ENCODE results near the gene MROH7. TPM values are rescaled to one million over a fixed set of nuclear protein-coding genes. Genes with fewer than 3 reads are reported as not detected.

MROH7 gene
- total and polyA plus RNA-seq, 4 donors, result 2.1 to 42.3 (median 14.7) TPM

DNA sequence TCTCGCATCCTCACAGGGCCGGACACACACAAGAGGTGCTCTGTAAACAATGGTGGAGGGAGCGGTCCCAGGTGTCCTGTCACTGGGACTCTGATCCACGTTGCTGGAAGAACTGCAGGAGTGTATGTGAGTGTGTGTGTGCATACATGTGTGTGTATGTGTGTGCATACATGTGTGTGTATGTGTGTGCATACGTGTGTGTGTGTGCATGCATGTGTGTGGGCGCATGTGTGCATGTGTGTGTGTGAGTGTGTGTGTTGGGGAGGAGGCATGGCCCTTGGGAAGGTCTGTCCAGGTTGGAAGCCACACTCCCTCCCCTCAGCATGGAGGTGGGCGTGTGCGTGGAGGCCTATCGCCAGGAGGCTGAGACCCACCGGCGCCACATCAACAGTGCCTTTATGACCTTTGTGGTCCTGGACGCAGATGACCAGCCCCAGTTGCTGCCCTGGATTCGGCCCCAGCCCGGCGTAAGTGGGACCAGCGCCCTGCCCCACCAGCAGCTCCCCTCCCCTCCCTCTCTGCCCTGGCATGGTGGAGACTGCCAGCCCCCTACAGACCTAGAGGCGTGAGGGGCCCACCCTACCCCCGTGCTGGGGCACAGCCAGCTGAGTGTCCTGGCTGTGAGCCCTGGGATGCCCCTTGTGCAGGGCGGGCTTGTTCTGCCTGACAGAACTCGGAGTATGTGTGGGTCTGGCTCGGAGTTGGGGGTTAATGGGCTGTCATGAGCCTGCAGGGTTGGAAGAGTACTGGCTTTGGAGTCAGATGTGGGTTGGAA is 40.5 kb upstream of the MROH7 start:
- H3K4me3 ChIP-seq (ENCODE audit: low read length in 2 of 2), result no peak overlapping the region
- DNase-seq (no peak), ATAC-seq (ENCODE audit: low FRiP score) (no peak)
- WGBS, 2 donors, result 87 to 89% methylated on average over 21 of the region's 21 CpGs
- intact Hi-C loops (cut with DNase I), result no loop called here
- no peaks in the 10 kb centered on the region for H3K9me3 ChIP-seq (ENCODE audit: control insufficient read depth, low read length)
- peaks cover 3% of the 10 kb centered on the region in 2 donors for H3K36me3 ChIP-seq (ENCODE audit: control insufficient read depth in 1 of 2, insufficient read depth in 2 of 2, low read length in 1 of 2)
- H3K27ac ChIP-seq (ENCODE audit: low read depth in 1 of 2, low read length in 2 of 2), result no peak overlapping the region
- H3K4me1 ChIP-seq (ENCODE audit: control insufficient read depth in 1 of 2, insufficient read depth in 2 of 2, low read length in 2 of 2), result no peaks in the 10 kb centered on the region
- H3K27me3 ChIP-seq (ENCODE audit: control insufficient read depth in 1 of 2, insufficient read depth in 2 of 2, low read length in 1 of 2), result no peaks in the 10 kb centered on the region

DNA sequence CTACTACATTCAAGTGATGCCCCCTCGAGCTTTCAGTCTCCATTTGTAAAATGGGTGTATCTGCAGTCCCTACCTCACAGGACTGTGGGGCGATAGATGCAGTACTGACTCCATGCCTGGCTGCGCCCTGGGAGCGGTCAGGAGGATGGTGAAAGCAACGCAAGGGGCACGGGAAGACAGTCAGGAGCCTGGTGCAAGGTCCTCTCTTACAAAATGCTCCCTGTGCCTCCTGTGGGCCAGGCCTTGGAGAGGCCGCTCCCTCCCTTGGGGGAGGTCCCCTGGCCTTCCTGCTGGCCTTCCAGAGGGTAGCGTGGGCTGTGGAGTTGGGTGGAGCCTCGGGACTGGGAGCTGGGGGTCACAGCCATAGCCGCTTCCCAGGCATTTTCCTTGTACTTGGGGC is 39.9 kb upstream of the MROH7 start:
- no peaks in the 10 kb centered on the region for H3K27me3 ChIP-seq (ENCODE audit: control insufficient read depth in 1 of 2, insufficient read depth in 2 of 2, low read length in 1 of 2)
- WGBS, 2 donors, result 90 to 94% methylated on average over 10 of the region's 10 CpGs
- no peaks in the 10 kb centered on the region for H3K9me3 ChIP-seq (ENCODE audit: control insufficient read depth, low read length)
- peaks cover 3% of the 10 kb centered on the region in 2 donors for H3K36me3 ChIP-seq (ENCODE audit: control insufficient read depth in 1 of 2, insufficient read depth in 2 of 2, low read length in 1 of 2)
- ATAC-seq (ENCODE audit: low FRiP score) (no peak), DNase-seq (no peak)
- no peak overlapping the region for H3K27ac ChIP-seq (ENCODE audit: low read depth in 1 of 2, low read length in 2 of 2)
- H3K4me1 ChIP-seq (ENCODE audit: control insufficient read depth in 1 of 2, insufficient read depth in 2 of 2, low read length in 2 of 2), result no peaks in the 10 kb centered on the region
- H3K4me3 ChIP-seq (ENCODE audit: low read length in 2 of 2), result no peak overlapping the region
- intact Hi-C loops (cut with DNase I), result no loop called here

DNA sequence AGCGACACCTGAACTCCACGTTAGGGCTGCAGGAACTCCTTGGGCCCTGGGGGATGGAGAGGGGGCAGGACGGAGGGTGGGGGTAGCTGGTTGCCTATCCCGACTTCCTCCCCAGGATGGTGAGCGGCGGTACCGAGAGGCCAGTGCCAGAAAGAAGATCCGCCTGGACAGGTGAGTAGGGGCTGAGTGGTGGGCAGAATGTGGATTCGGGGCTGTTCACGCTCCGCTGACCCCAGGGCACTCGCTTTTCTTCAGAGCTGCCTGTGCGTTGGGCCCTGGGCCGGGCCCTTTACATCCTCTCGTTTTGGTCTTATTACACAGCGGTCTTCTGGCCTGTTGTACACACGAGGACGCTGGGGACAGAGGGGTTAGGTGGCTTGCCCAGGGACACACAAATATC is 39.0 kb upstream of the MROH7 start:
- intact Hi-C loops (cut with DNase I), result no loop called here
- Histone ChIP-seq H3K4me1 (ENCODE audit: control insufficient read depth in 1 of 2, insufficient read depth in 2 of 2, low read length in 2 of 2) (no peaks in the 10 kb centered on the region), H3K36me3 (ENCODE audit: control insufficient read depth in 1 of 2, insufficient read depth in 2 of 2, low read length in 1 of 2) (peaks cover under 1 to 5% of the 10 kb centered on the region in 2 donors), H3K27ac (ENCODE audit: low read depth in 1 of 2, low read length in 2 of 2) (no peak overlapping the region), H3K27me3 (ENCODE audit: control insufficient read depth in 1 of 2, insufficient read depth in 2 of 2, low read length in 1 of 2) (no peaks in the 10 kb centered on the region), H3K4me3 (ENCODE audit: low read length in 2 of 2) (no peak overlapping the region), H3K9me3 (ENCODE audit: control insufficient read depth, low read length) (no peaks in the 10 kb centered on the region)
- no peak for DNase-seq
- no peak for ATAC-seq (ENCODE audit: low FRiP score)
- 94 to 95% methylated on average over 18 of the region's 18 CpGs for WGBS, 2 donors

DNA sequence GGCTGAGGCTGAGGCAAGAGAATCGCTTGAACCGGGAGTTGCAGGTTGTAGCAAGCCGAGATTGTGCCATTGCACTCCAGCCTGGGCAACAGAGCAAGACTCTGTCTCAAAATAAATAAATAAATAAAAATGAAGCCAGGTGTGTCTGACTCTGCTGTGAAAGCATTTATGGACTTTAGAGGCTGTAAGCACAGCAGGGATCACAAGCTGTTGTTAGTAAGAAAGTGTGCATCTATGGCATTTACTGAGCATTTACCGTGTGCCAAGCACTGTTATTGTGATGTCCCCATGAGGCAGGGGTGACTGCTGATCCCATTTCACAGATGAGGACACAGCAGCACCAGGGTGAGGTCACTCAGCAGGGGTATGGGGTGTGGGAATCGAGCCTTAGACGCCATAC is 38.3 kb upstream of the MROH7 start:
- DNase-seq (no peak), ATAC-seq (ENCODE audit: low FRiP score) (no peak)
- 94 to 95% methylated on average over 6 of the region's 6 CpGs for WGBS, 2 donors
- no peaks in the 10 kb centered on the region for H3K9me3 ChIP-seq (ENCODE audit: control insufficient read depth, low read length)
- H3K27ac ChIP-seq (ENCODE audit: low read depth in 1 of 2, low read length in 2 of 2), result no peak overlapping the region
- H3K4me1 ChIP-seq (ENCODE audit: control insufficient read depth in 1 of 2, insufficient read depth in 2 of 2, low read length in 2 of 2), result no peaks in the 10 kb centered on the region
- H3K27me3 ChIP-seq (ENCODE audit: control insufficient read depth in 1 of 2, insufficient read depth in 2 of 2, low read length in 1 of 2), result no peaks in the 10 kb centered on the region
- intact Hi-C loops (cut with DNase I), result no loop called here
- peaks cover 0 to 4% of the 10 kb centered on the region in 2 donors for H3K36me3 ChIP-seq (ENCODE audit: control insufficient read depth in 1 of 2, insufficient read depth in 2 of 2, low read length in 1 of 2)
- H3K4me3 ChIP-seq (ENCODE audit: low read length in 2 of 2), result no peak overlapping the region

DNA sequence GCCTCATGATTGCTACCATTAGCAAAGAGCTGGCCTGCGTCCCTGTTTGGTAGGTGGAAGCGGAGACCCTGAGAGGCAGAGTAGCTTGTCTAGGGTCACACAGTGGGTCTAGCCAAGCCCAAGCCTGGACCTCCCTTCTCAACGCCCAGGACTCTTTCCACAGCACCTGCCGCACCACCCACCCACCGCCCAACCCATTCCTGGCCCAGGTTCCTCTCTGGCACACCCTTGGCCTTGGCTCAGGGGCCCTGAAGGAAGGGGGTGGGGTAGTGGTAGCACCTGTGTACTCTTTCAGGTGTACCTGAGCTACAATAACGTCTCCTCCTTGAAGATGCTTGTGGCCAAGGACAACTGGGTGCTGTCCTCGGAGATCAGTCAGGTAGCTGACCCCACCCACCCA is 37.5 kb upstream of the MROH7 start:
- Histone ChIP-seq H3K27ac (ENCODE audit: low read depth in 1 of 2, low read length in 2 of 2) (no peak overlapping the region), H3K36me3 (ENCODE audit: control insufficient read depth in 1 of 2, insufficient read depth in 2 of 2, low read length in 1 of 2) (peaks cover 0 to 4% of the 10 kb centered on the region in 2 donors), H3K9me3 (ENCODE audit: control insufficient read depth, low read length) (no peaks in the 10 kb centered on the region), H3K4me1 (ENCODE audit: control insufficient read depth in 1 of 2, insufficient read depth in 2 of 2, low read length in 2 of 2) (no peaks in the 10 kb centered on the region), H3K4me3 (ENCODE audit: low read length in 2 of 2) (no peak overlapping the region), H3K27me3 (ENCODE audit: control insufficient read depth in 1 of 2, insufficient read depth in 2 of 2, low read length in 1 of 2) (no peaks in the 10 kb centered on the region)
- intact Hi-C loops (cut with DNase I), result no loop called here
- ATAC-seq (ENCODE audit: low FRiP score) (no peak), DNase-seq (no peak)
- 88 to 90% methylated on average over 7 of the region's 7 CpGs for whole genome bisulfite sequencing, 2 donors

DNA sequence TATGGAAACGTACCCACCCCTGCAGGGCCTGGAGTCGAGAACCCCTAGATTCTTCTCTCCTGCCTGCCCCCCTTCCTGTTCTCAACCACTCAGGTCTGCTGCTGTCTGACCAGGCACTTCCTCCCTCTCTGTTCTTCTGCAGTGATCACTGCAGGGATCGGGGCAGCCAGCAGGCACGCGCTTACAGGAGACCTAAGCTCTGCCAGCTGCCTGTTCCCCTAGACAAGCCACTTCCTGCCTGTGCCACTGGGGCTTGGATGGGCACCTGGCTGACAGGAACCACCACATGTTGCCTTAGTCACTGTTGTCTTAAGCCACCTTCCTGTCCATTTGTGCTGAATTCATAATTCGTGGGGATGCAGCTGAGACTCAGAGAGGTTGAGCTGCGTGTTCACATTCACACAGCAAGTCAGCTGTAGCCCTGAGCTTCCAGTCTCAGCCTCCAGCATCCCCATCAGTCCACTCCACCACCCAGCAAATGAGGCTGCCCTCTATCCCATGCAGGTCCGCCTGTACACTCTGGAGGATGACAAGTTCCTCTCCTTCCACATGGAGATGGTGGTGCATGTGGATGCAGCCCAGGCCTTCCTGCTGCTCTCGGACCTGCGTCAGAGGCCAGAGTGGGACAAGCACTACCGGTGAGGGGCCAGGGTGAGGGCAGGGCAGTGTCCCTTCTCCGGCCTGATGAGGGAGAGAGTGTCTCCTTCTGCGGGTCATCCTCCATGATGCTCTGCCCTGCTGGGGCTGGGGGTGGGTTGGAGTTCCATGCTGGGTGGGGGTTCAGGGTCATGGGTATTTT is 36.8 kb upstream of the MROH7 start:
- Histone ChIP-seq H3K27ac (ENCODE audit: low read depth in 1 of 2, low read length in 2 of 2) (no peak overlapping the region), H3K4me1 (ENCODE audit: control insufficient read depth in 1 of 2, insufficient read depth in 2 of 2, low read length in 2 of 2) (no peaks in the 10 kb centered on the region), H3K27me3 (ENCODE audit: control insufficient read depth in 1 of 2, insufficient read depth in 2 of 2, low read length in 1 of 2) (no peaks in the 10 kb centered on the region), H3K4me3 (ENCODE audit: low read length in 2 of 2) (no peak overlapping the region), H3K9me3 (ENCODE audit: control insufficient read depth, low read length) (no peaks in the 10 kb centered on the region), H3K36me3 (ENCODE audit: control insufficient read depth in 1 of 2, insufficient read depth in 2 of 2, low read length in 1 of 2) (peaks cover 0 to 4% of the 10 kb centered on the region in 2 donors)
- 86 to 89% methylated on average over 13 of the region's 13 CpGs for WGBS, 2 donors
- intact Hi-C loops (cut with DNase I), result no loop called here
- ATAC-seq (ENCODE audit: low FRiP score) (no peak), DNase-seq (no peak)

DNA sequence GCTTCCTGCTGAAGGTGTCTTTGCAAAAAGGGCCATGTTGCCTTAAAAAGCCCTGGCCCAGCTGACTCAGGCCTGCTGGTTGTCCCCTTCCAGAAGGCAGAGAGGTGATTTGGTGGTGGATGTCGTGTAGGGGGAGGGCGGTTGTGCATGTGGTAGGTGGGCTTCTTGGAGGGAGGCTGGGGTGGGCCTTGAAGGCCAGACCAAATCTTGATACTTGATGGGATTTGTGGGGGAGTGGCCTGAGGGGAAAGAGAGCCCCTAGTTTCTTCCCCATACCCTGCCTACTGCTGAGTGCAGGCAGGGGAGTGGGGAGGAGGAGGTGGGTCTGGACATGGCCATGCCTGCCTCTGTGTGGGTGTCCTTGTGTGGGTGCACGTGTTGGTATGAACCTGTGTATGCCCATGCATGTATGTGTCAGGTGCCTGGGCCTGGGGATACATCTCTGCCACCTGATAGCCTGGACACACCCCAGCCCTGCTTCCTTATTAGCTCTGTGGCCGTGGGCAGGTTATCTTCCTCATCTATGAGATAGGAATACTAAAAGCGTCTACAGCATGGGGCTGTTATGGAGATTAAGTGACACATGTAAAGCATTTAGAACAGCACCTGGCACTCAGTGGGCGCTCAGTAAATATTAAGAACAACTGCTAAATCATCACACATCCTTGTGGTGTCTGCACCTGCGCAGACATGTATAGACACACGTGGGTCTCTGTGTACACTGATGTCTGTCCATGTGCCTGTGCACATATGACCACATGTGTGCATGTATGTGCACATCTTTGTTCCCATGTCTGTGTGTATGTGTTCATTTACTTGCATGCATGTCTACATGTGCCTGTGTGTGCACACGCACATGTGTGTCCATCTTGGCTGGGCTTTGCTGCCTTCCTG is 35.2 kb upstream of the MROH7 start:
- Histone ChIP-seq H3K27me3 (ENCODE audit: control insufficient read depth in 1 of 2, insufficient read depth in 2 of 2, low read length in 1 of 2) (no peaks in the 10 kb centered on the region), H3K36me3 (ENCODE audit: control insufficient read depth in 1 of 2, insufficient read depth in 2 of 2, low read length in 1 of 2) (peaks cover 0 to 4% of the 10 kb centered on the region in 2 donors), H3K27ac (ENCODE audit: low read depth in 1 of 2, low read length in 2 of 2) (no peak overlapping the region), H3K4me1 (ENCODE audit: control insufficient read depth in 1 of 2, insufficient read depth in 2 of 2, low read length in 2 of 2) (no peaks in the 10 kb centered on the region), H3K4me3 (ENCODE audit: low read length in 2 of 2) (no peak overlapping the region), H3K9me3 (ENCODE audit: control insufficient read depth, low read length) (no peaks in the 10 kb centered on the region)
- DNase-seq (no peak), ATAC-seq (ENCODE audit: low FRiP score) (no peak)
- WGBS, 2 donors, result 91 to 92% methylated on average over 9 of the region's 9 CpGs
- intact Hi-C loops (cut with DNase I), result no loop called here

DNA sequence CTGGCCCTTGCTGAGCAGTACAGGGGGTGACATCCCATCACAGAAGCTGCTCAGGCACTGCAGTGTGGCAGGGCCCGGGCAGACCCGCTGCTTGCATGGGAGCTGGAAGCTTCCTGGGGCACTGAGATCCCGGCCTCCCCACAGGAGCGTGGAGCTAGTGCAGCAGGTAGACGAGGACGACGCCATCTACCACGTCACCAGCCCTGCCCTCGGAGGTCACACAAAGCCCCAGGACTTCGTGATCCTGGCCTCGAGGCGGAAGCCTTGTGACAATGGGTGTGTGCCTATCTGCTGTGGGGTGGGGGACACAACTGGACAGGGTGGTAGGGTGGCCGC is 34.6 kb upstream of the MROH7 start:
- peaks cover 0 to 4% of the 10 kb centered on the region in 2 donors for H3K36me3 ChIP-seq (ENCODE audit: control insufficient read depth in 1 of 2, insufficient read depth in 2 of 2, low read length in 1 of 2)
- WGBS, 2 donors, result 94% methylated on average over 13 of the region's 13 CpGs
- no peak overlapping the region for H3K27ac ChIP-seq (ENCODE audit: low read depth in 1 of 2, low read length in 2 of 2)
- no peak overlapping the region for H3K4me3 ChIP-seq (ENCODE audit: low read length in 2 of 2)
- ATAC-seq (ENCODE audit: low FRiP score) (no peak), DNase-seq (no peak)
- intact Hi-C loops (cut with DNase I), result no loop called here
- no peaks in the 10 kb centered on the region for H3K4me1 ChIP-seq (ENCODE audit: control insufficient read depth in 1 of 2, insufficient read depth in 2 of 2, low read length in 2 of 2)
- H3K27me3 ChIP-seq (ENCODE audit: control insufficient read depth in 1 of 2, insufficient read depth in 2 of 2, low read length in 1 of 2), result no peaks in the 10 kb centered on the region
- H3K9me3 ChIP-seq (ENCODE audit: control insufficient read depth, low read length), result no peaks in the 10 kb centered on the region
